ENCODE measurements around the gene CCL1.

GRCh38 chr17:34365340-34365739, 2.3 kb upstream of the CCL1 start:
- no peak for TF ChIP-seq SMAD4 (CRISPR knock-in tag; IDR thresholded peaks at IDR 0.05)
- no peak for TF ChIP-seq PREB (CRISPR knock-in tag; IDR thresholded peaks at IDR 0.05; ENCODE audit: borderline replicate concordance)
- TF ChIP-seq ATF2 (CRISPR knock-in tag; IDR thresholded peaks at IDR 0.05; ENCODE audit: borderline replicate concordance, low read depth): no peak
- no peak for TF ChIP-seq ATF1 (CRISPR knock-in tag; IDR thresholded peaks at IDR 0.05)
- TF ChIP-seq CTCF (IDR thresholded peaks at IDR 0.05): no peak
- TF ChIP-seq NFATC4 (CRISPR knock-in tag; IDR thresholded peaks at IDR 0.05): no peak
- no peak for TF ChIP-seq NR2C2 (CRISPR knock-in tag; IDR thresholded peaks at IDR 0.05)
- no peak for TF ChIP-seq CREB1 (CRISPR knock-in tag; IDR thresholded peaks at IDR 0.05)
- no peak for TF ChIP-seq IRF2 (CRISPR knock-in tag; IDR thresholded peaks at IDR 0.05; ENCODE audit: borderline replicate concordance, low read depth)
- no peak for TF ChIP-seq NR3C1 (CRISPR knock-in tag; conservative IDR thresholded peaks at IDR 0.05; ENCODE audit: low read depth)
- no peak for TF ChIP-seq ZNF512 (CRISPR knock-in tag; IDR thresholded peaks at IDR 0.05; ENCODE audit: borderline replicate concordance)
- no peak for TF ChIP-seq ZNF121 (CRISPR knock-in tag; IDR thresholded peaks at IDR 0.05)
- TF ChIP-seq E2F5 (CRISPR knock-in tag; IDR thresholded peaks at IDR 0.05): no peak
- TF ChIP-seq GRHL2 (CRISPR knock-in tag; IDR thresholded peaks at IDR 0.05; ENCODE audit: insufficient replicate concordance, severe bottlenecking): no peak

Measured in WTC11 (cell line).